B cell (primary cell): ENCODE data around the gene NME7.

Source experiments
- EZH2 ChIP-seq: IDR thresholded peaks from 2 replicates; pipeline ENCODE4 v1.6.1; 2012; ENCODE audit warnings: borderline replicate concordance, low read depth, mild to moderate bottlenecking, moderate library complexity, low read length; ENCODE audit not compliant: insufficient read depth, poor library complexity, severe bottlenecking
- TF ChIP-seq, protein P1 (sequence below): fragments of 200-600 bp; IDR thresholded peaks from one replicate; pipeline ENCODE4 v1.8.0; 2022; ENCODE audit warnings: antibody characterized with exemption, mild to moderate bottlenecking

DNA sequence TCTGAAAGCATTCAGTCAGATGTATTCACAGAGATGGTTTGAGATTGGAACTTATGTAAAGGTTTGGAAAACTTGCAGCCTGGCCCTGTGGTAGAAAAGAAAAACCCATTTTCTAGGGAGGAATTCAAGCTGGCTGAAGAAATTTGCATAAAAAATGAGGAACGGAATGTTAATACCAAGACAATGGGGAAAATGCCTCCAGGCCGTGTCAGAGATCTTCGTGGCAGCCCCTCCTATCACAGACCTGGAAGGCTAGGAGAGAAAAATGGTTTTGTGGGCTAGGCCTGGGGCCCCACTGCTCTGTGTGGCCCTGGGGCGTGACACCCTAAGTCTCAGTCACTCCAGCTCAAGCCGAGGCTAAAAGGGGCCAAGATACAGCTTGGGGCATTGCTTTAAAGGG lies 26.7 kb downstream of the NME7 start:
- TF ChIP-seq, protein P1, sequence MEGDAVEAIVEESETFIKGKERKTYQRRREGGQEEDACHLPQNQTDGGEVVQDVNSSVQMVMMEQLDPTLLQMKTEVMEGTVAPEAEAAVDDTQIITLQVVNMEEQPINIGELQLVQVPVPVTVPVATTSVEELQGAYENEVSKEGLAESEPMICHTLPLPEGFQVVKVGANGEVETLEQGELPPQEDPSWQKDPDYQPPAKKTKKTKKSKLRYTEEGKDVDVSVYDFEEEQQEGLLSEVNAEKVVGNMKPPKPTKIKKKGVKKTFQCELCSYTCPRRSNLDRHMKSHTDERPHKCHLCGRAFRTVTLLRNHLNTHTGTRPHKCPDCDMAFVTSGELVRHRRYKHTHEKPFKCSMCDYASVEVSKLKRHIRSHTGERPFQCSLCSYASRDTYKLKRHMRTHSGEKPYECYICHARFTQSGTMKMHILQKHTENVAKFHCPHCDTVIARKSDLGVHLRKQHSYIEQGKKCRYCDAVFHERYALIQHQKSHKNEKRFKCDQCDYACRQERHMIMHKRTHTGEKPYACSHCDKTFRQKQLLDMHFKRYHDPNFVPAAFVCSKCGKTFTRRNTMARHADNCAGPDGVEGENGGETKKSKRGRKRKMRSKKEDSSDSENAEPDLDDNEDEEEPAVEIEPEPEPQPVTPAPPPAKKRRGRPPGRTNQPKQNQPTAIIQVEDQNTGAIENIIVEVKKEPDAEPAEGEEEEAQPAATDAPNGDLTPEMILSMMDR, result no peak
- no peak for TF ChIP-seq EZH2
